ENCODE data around the gene YIPF2.

DNA sequence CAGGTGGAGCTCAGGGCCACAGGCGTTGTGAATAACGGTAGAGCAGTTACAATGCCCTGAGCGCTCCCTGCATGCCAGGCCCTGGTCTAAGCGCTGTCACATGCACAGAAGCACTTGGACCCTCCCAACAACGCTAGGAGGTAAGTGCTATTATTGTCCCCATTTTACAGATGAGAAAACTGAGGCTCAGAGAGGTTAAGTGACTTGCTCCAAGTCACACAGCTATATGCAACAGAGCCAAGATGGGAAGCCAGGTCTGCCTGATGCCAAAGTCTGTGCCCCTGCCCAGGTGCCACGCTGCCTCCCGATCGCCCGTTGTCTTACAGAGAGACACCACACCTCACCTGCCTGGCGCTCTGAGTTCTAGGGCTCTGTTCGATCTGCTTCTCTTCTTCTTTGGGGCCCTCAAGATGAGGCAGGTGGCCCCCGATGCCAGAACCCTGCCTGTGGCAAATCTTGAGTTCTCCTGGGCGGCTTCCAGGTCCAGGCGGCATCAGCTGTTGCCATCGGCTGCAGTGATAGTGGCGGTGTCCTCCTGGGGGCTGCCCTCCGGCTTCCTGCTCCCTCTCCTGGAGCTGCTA, 20.0 kb downstream of the YIPF2 start:
- TF ChIP-seq, protein P1, sequence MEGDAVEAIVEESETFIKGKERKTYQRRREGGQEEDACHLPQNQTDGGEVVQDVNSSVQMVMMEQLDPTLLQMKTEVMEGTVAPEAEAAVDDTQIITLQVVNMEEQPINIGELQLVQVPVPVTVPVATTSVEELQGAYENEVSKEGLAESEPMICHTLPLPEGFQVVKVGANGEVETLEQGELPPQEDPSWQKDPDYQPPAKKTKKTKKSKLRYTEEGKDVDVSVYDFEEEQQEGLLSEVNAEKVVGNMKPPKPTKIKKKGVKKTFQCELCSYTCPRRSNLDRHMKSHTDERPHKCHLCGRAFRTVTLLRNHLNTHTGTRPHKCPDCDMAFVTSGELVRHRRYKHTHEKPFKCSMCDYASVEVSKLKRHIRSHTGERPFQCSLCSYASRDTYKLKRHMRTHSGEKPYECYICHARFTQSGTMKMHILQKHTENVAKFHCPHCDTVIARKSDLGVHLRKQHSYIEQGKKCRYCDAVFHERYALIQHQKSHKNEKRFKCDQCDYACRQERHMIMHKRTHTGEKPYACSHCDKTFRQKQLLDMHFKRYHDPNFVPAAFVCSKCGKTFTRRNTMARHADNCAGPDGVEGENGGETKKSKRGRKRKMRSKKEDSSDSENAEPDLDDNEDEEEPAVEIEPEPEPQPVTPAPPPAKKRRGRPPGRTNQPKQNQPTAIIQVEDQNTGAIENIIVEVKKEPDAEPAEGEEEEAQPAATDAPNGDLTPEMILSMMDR (IDR thresholded peaks at IDR 0.05; ENCODE audit: low read length) = no peak
- TF ChIP-seq EZH2 (optimal IDR thresholded peaks at IDR 0.05; ENCODE audit: low read depth, low read length) (no peak), EZH2phosphoT487 (IDR thresholded peaks at IDR 0.05; ENCODE audit: low read length) (no peak)
